ENCODE data around the gene FBXW7.

Gene FBXW7

GRCh38 chr4:152463562-152463961 is 72.3 kb downstream of the FBXW7 start:
- Histone ChIP-seq H3K27me3 (ENCODE audit: insufficient read depth, low read length) (no peaks in the 10 kb centered on the region), H3K36me3 (ENCODE audit: insufficient read depth, low read depth, low read length) (no peaks in the 10 kb centered on the region), H3K9me3 (ENCODE audit: insufficient read depth, low read depth, low read length) (no peaks in the 10 kb centered on the region), H3K9ac (ENCODE audit: low read depth, low read length) (no peak overlapping the region), H3K4me3 (ENCODE audit: low read length) (no peak overlapping the region), H3K4me1 (ENCODE audit: insufficient read depth, low read length) (no peaks in the 10 kb centered on the region), H3K27ac (ENCODE audit: low read length) (no peak overlapping the region)

GRCh38 chr4:152462695-152463094 is 73.2 kb downstream of the FBXW7 start:
- Histone ChIP-seq H3K9ac (ENCODE audit: low read depth, low read length) (no peak overlapping the region), H3K9me3 (ENCODE audit: insufficient read depth, low read depth, low read length) (no peaks in the 10 kb centered on the region), H3K4me1 (ENCODE audit: insufficient read depth, low read length) (no peaks in the 10 kb centered on the region), H3K27me3 (ENCODE audit: insufficient read depth, low read length) (no peaks in the 10 kb centered on the region), H3K27ac (ENCODE audit: low read length) (no peak overlapping the region), H3K4me3 (ENCODE audit: low read length) (no peak overlapping the region), H3K36me3 (ENCODE audit: insufficient read depth, low read depth, low read length) (no peaks in the 10 kb centered on the region)

DNA sequence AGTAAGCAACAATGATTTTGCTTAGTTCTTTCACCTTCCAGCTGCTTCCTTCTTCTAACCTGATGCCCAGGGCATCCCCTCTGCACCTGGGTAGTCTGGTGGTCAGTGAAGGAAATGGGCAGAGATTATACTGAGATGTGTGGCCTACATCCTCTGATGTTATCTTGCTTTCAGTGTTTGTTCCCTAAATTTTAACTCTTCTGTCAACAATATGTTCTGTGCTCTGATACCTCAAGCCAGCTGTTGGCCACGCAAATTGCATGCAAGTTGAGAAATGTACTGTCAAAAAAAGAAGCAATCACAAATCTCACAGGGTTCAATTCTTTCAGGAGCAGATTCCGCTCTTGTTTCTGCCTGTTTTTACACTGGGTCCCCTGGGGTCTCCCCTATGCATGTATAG is 73.8 kb downstream of the FBXW7 start:
- Histone ChIP-seq H3K36me3 (ENCODE audit: insufficient read depth, low read depth, low read length) (no peaks in the 10 kb centered on the region), H3K4me3 (ENCODE audit: low read length) (no peak overlapping the region), H3K4me1 (ENCODE audit: insufficient read depth, low read length) (no peaks in the 10 kb centered on the region), H3K9me3 (ENCODE audit: insufficient read depth, low read depth, low read length) (no peaks in the 10 kb centered on the region), H3K27me3 (ENCODE audit: insufficient read depth, low read length) (no peaks in the 10 kb centered on the region), H3K9ac (ENCODE audit: low read depth, low read length) (no peak overlapping the region), H3K27ac (ENCODE audit: low read length) (no peak overlapping the region)

- H3K9ac ChIP-seq (ENCODE audit: low read depth, low read length): no peak overlapping the region
- H3K27ac ChIP-seq (ENCODE audit: low read length): no peak overlapping the region
- H3K27me3 ChIP-seq (ENCODE audit: insufficient read depth, low read length): no peaks in the 10 kb centered on the region
- H3K36me3 ChIP-seq (ENCODE audit: insufficient read depth, low read depth, low read length): no peaks in the 10 kb centered on the region
- H3K9me3 ChIP-seq (ENCODE audit: insufficient read depth, low read depth, low read length): no peaks in the 10 kb centered on the region
- no peak overlapping the region for H3K4me3 ChIP-seq (ENCODE audit: low read length)
- no peaks in the 10 kb centered on the region for H3K4me1 ChIP-seq (ENCODE audit: insufficient read depth, low read length)
Measured at GRCh38 chr4:152460488-152460887, 75.4 kb downstream of the FBXW7 start.

DNA sequence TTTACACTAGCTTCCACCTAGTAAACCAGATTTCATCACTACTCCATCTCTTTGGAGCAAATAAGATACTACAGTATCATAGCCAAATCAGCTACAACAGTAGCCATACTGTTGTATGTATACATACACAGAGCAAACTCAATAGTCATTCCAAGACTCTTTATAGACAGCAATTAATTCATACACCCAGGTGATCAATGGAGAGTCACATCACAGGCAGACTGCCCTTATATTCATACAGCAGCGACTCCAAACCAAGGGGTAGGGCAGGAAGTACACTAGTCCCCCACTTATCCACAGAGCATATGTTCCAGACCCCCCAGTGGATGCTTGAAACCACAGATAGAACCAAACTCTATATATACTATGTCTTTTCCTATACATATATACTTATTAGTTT is 76.6 kb downstream of the FBXW7 start:
- H3K27me3 ChIP-seq (ENCODE audit: insufficient read depth, low read length): no peaks in the 10 kb centered on the region
- no peaks in the 10 kb centered on the region for H3K9me3 ChIP-seq (ENCODE audit: insufficient read depth, low read depth, low read length)
- no peak overlapping the region for H3K9ac ChIP-seq (ENCODE audit: low read depth, low read length)
- no peaks in the 10 kb centered on the region for H3K36me3 ChIP-seq (ENCODE audit: insufficient read depth, low read depth, low read length)
- no peak overlapping the region for H3K4me3 ChIP-seq (ENCODE audit: low read length)
- H3K4me1 ChIP-seq (ENCODE audit: insufficient read depth, low read length): no peaks in the 10 kb centered on the region
- H3K27ac ChIP-seq (ENCODE audit: low read length): no peak overlapping the region

DNA sequence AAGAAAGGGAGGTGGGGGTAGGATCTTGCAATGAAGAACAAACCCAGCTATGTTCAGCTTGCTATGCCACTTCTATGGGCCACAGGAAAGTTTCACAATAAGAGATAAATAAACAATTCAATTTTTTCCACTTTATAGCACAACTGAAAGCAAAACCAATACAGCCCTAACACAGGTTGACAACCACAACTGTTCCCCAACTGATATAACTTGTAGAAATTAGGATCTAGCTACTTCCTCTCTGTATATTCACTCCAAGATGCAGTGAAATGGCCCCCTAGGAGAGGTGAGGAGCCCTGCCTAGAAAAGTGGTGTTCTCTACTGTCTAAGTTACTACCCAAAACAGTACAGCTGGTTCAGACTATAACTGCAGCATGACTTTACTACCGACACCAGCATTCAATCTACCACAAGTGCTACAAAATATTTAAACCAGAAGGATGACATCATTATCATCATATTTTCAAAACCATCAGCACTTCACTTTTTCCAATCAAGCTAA is 77.0 kb downstream of the FBXW7 start:
- H3K4me1 ChIP-seq (ENCODE audit: insufficient read depth, low read length): no peaks in the 10 kb centered on the region
- no peaks in the 10 kb centered on the region for H3K36me3 ChIP-seq (ENCODE audit: insufficient read depth, low read depth, low read length)
- H3K9ac ChIP-seq (ENCODE audit: low read depth, low read length): no peak overlapping the region
- no peaks in the 10 kb centered on the region for H3K27me3 ChIP-seq (ENCODE audit: insufficient read depth, low read length)
- no peak overlapping the region for H3K4me3 ChIP-seq (ENCODE audit: low read length)
- H3K27ac ChIP-seq (ENCODE audit: low read length): no peak overlapping the region
- H3K9me3 ChIP-seq (ENCODE audit: insufficient read depth, low read depth, low read length): no peaks in the 10 kb centered on the region

DNA sequence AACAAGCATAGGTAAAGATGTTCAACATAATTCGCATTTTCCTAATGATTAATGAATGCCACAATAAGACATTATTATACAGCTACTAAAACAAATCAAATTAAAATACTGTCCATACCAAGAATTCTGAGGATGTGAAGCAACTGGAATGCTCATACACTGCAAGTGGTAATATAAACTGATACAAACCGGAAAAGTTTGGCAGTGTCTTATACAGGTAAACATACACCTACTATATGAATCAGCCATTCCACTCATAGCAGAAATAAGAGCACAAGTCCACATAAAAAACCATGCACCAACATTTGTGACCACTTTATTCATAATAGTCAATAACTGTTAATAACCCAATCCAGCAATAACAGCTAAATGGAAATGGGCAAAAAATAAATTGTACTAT is 79.3 kb downstream of the FBXW7 start:
- Histone ChIP-seq H3K4me1 (ENCODE audit: insufficient read depth, low read length) (no peaks in the 10 kb centered on the region), H3K27me3 (ENCODE audit: insufficient read depth, low read length) (no peaks in the 10 kb centered on the region), H3K9me3 (ENCODE audit: insufficient read depth, low read depth, low read length) (no peaks in the 10 kb centered on the region), H3K9ac (ENCODE audit: low read depth, low read length) (no peak overlapping the region), H3K27ac (ENCODE audit: low read length) (no peak overlapping the region), H3K4me3 (ENCODE audit: low read length) (no peak overlapping the region), H3K36me3 (ENCODE audit: insufficient read depth, low read depth, low read length) (no peaks in the 10 kb centered on the region)

GRCh38 chr4:152455311-152455710 is 80.6 kb downstream of the FBXW7 start:
- no peaks in the 10 kb centered on the region for H3K4me1 ChIP-seq (ENCODE audit: insufficient read depth, low read length)
- no peak overlapping the region for H3K9ac ChIP-seq (ENCODE audit: low read depth, low read length)
- no peaks in the 10 kb centered on the region for H3K9me3 ChIP-seq (ENCODE audit: insufficient read depth, low read depth, low read length)
- H3K27me3 ChIP-seq (ENCODE audit: insufficient read depth, low read length): no peaks in the 10 kb centered on the region
- H3K36me3 ChIP-seq (ENCODE audit: insufficient read depth, low read depth, low read length): no peaks in the 10 kb centered on the region
- no peak overlapping the region for H3K27ac ChIP-seq (ENCODE audit: low read length)
- H3K4me3 ChIP-seq (ENCODE audit: low read length): no peak overlapping the region

GRCh38 chr4:152454398-152455011 is 81.4 kb downstream of the FBXW7 start:
- no peaks in the 10 kb centered on the region for H3K4me1 ChIP-seq (ENCODE audit: insufficient read depth, low read length)

GRCh38 chr4:152451496-152451895 is 84.4 kb downstream of the FBXW7 start:
- H3K4me1 ChIP-seq (ENCODE audit: insufficient read depth, low read length): no peaks in the 10 kb centered on the region
- no peak overlapping the region for H3K4me3 ChIP-seq (ENCODE audit: low read length)
- H3K9ac ChIP-seq (ENCODE audit: low read depth, low read length): no peak overlapping the region
- H3K9me3 ChIP-seq (ENCODE audit: insufficient read depth, low read depth, low read length): no peaks in the 10 kb centered on the region
- no peaks in the 10 kb centered on the region for H3K27me3 ChIP-seq (ENCODE audit: insufficient read depth, low read length)
- H3K36me3 ChIP-seq (ENCODE audit: insufficient read depth, low read depth, low read length): no peaks in the 10 kb centered on the region
- H3K27ac ChIP-seq (ENCODE audit: low read length): no peak overlapping the region

More at GRCh38 chr4:152454398-152455011, 81.4 kb downstream of the FBXW7 start:
- Histone ChIP-seq H3K4me3 (ENCODE audit: low read length) (no peak overlapping the region), H3K36me3 (ENCODE audit: insufficient read depth, low read depth, low read length) (no peaks in the 10 kb centered on the region), H3K27ac (ENCODE audit: low read length) (no peak overlapping the region), H3K27me3 (ENCODE audit: insufficient read depth, low read length) (no peaks in the 10 kb centered on the region), H3K9ac (ENCODE audit: low read depth, low read length) (no peak overlapping the region), H3K9me3 (ENCODE audit: insufficient read depth, low read depth, low read length) (no peaks in the 10 kb centered on the region)

GRCh38 chr4:152448854-152449253 is 87.0 kb downstream of the FBXW7 start:
- Histone ChIP-seq H3K36me3 (ENCODE audit: insufficient read depth, low read depth, low read length) (no peaks in the 10 kb centered on the region), H3K27ac (ENCODE audit: low read length) (no peak overlapping the region), H3K27me3 (ENCODE audit: insufficient read depth, low read length) (no peaks in the 10 kb centered on the region), H3K9me3 (ENCODE audit: insufficient read depth, low read depth, low read length) (no peaks in the 10 kb centered on the region), H3K4me1 (ENCODE audit: insufficient read depth, low read length) (no peaks in the 10 kb centered on the region), H3K4me3 (ENCODE audit: low read length) (no peak overlapping the region), H3K9ac (ENCODE audit: low read depth, low read length) (no peak overlapping the region)

GRCh38 chr4:152448038-152448707 is 87.7 kb downstream of the FBXW7 start:
- Histone ChIP-seq H3K9me3 (ENCODE audit: insufficient read depth, low read depth, low read length) (no peaks in the 10 kb centered on the region), H3K36me3 (ENCODE audit: insufficient read depth, low read depth, low read length) (no peaks in the 10 kb centered on the region), H3K4me1 (ENCODE audit: insufficient read depth, low read length) (no peaks in the 10 kb centered on the region), H3K9ac (ENCODE audit: low read depth, low read length) (no peak overlapping the region), H3K27me3 (ENCODE audit: insufficient read depth, low read length) (no peaks in the 10 kb centered on the region), H3K27ac (ENCODE audit: low read length) (no peak overlapping the region), H3K4me3 (ENCODE audit: low read length) (no peak overlapping the region)
